Transverse colon (tissue), 4 donors: Measurements from ENCODE around the gene EIF2A. TPM values are rescaled to one million over a fixed set of nuclear protein-coding genes. Genes with fewer than 3 reads are reported as not detected.
A peak's percentile ranks its signal among the peaks of the same experiment; 100 is the strongest.

Experiments
- DNase-seq: peaks from one replicate; pipeline ENCODE4 v3.0.0-alpha.2; 2019
- H3K27ac ChIP-seq, 4 donors: fragments of 200-600 bp; sonication (generic); 2 replicates each; pipeline ENCODE4 v1.5.1; 2016 to 2018; ENCODE audit warnings: inconsistent platforms in 4 of 4
- H3K27me3 ChIP-seq: fragments of 200-600 bp; sonication (generic); 2 replicates; pipeline ENCODE4 v1.5.1; 2017; ENCODE audit warnings: inconsistent platforms
- H3K36me3 ChIP-seq, 4 donors: fragments of 200-600 bp; sonication (generic); 2 replicates each; pipeline ENCODE4 v1.5.1; 2017 to 2019; ENCODE audit warnings: inconsistent platforms in 4 of 4
- H3K4me1 ChIP-seq, 4 donors: fragments of 200-600 bp; sonication (generic); 2 replicates each; pipeline ENCODE4 v1.5.1; 2017 to 2020; ENCODE audit warnings: inconsistent platforms in 4 of 4
- H3K4me3 ChIP-seq, 4 donors: fragments of 200-600 bp; sonication (generic); 1 replicate in 1 of 4; 2 replicates in 3 of 4; pipeline versions ENCODE4 v1.5.1 to v1.6.1; 2017 to 2019; ENCODE audit warnings: inconsistent platforms in 4 of 4
- H3K9me3 ChIP-seq, 2 donors: fragments of 200-600 bp; sonication (generic); 2 replicates each; pipeline ENCODE4 v1.5.1; 2017 to 2019; ENCODE audit warnings: inconsistent platforms in 2 of 2
- CTCF ChIP-seq, 5 experiments: fragments of 200-600 bp in 3 of 5; fragments of 450-650 bp in 2 of 5; sonication (generic) in 3 of 5; IDR thresholded peaks; 1 replicate in 2 of 5; 2 replicates in 3 of 5; pipeline ENCODE4 v1.5.1; 2016 to 2017; ENCODE audit warnings: antibody characterized with exemption in 5 of 5, inconsistent platforms in 3 of 5, mild to moderate bottlenecking in 2 of 5, moderate library complexity in 1 of 5
- EP300 ChIP-seq: sonication (generic); formaldehyde crosslinking; IDR thresholded peaks from one replicate; pipeline ENCODE4 v1.6.1; 2017; ENCODE audit warnings: antibody characterized with exemption, low read depth
- POLR2A ChIP-seq: fragments of 450-650 bp; IDR thresholded peaks from one replicate; pipeline ENCODE4 v1.6.1; 2016; ENCODE audit warnings: antibody characterized with exemption, mild to moderate bottlenecking, moderate library complexity
- POLR2AphosphoS5 ChIP-seq, 3 donors: sonication (generic); formaldehyde crosslinking; IDR thresholded peaks; one replicate each; pipeline ENCODE4 v1.6.1; 2016; ENCODE audit warnings: antibody characterized with exemption in 3 of 3
- WGBS, 2 donors: methylation state at CpG; one replicate each; pipeline ENCODE4 v1.1.5; 2018; ENCODE audit warnings: low coverage in 1 of 2; 5-methylcytosine and 5-hydroxymethylcytosine counted together
- in situ Hi-C, 4 donors: fragments of 200-750 bp; cut with MboI; loops; one replicate each; pipeline versions ENCODE4 v1.15.0 to v1.15.1; 2017; ENCODE audit warnings: low sequenced_read_pairs in 3 of 4, low pct_ligation_motif_present in 1 of 4, low pct_unique_long_range_greater_than_20kb in 1 of 4
- intact Hi-C: fragments of 100-400 bp; cut with DNase I; formaldehyde crosslinking; loops from one replicate; pipeline ENCODE4 v1.15.1; 2023; ENCODE audit warnings: low total_unique reads
- total RNA-seq, 4 donors: library from RNA; depleted of rRNA; stranded (reverse); fragments of >200 nt; gene quantifications; one replicate each; pipeline ENCODE4 v1.1.0, GENCODE V29; 2016

Gene EIF2A
- total RNA-seq, 4 donors from 2014 or later: 20.9 to 132 (median 72.2) TPM

- Histone ChIP-seq H3K36me3 (peaks cover 0 to 12% (median 0%) of the 10 kb centered on the region in 4 donors), H3K9me3 (no peaks in the 10 kb centered on the region), H3K4me1 (peaks cover 0 to 7% (median 0%) of the 10 kb centered on the region in 4 donors), H3K27me3 (no peaks in the 10 kb centered on the region), H3K4me3 (no peak overlapping the region), H3K27ac (peak overlapping the region in 3 of 4 donors; percentile 1 to 32 (median 11))
- 35 to 52% methylated on average over 3 to 6 of the region's 6 CpGs for WGBS, 2 donors
- no peak for DNase-seq
- intact Hi-C loops: no loop called here
- in situ Hi-C loops: no loop called here
- TF ChIP-seq POLR2A (no peak), EP300 (no peak), CTCF (IDR thresholded peaks at IDR 0.05) (no peak), POLR2AphosphoS5 (IDR thresholded peaks at IDR 0.05) (no peak)
Measured at GRCh38 chr3:150635076-150635475, 88.5 kb downstream of the EIF2A start.

GRCh38 chr3:150635526-150635925 is 88.9 kb downstream of the EIF2A start:
- WGBS, 2 donors: 57 to 85% methylated on average over 1 of the region's 1 CpG

More at GRCh38 chr3:150635526-150635925, 88.9 kb downstream of the EIF2A start:
- in situ Hi-C loops: no loop called here
- no peak for TF ChIP-seq POLR2AphosphoS5 (IDR thresholded peaks at IDR 0.05)
- TF ChIP-seq EP300: no peak
- TF ChIP-seq CTCF (IDR thresholded peaks at IDR 0.05): no peak
- H3K27me3 ChIP-seq: no peaks in the 10 kb centered on the region
- H3K4me3 ChIP-seq: no peak overlapping the region
- no peak for DNase-seq
- peaks cover 0 to 7% (median 0%) of the 10 kb centered on the region in 4 donors for H3K4me1 ChIP-seq
- peak overlapping the region in 3 of 4 donors; percentile 1 to 32 (median 12) for H3K27ac ChIP-seq
- intact Hi-C loops: no loop called here
- peaks cover 0 to 11% (median 0%) of the 10 kb centered on the region in 4 donors for H3K36me3 ChIP-seq
- H3K9me3 ChIP-seq: no peaks in the 10 kb centered on the region

Other genes with a start within 250 kb of the EIF2A start
- gene TSC22D2, start 138.5 kb upstream of the EIF2A start, total RNA-seq: 10 to 100 TPM; 19.8 to 59.7 (median 29.5) TPM
- gene SERP1, start 291 bp upstream of the EIF2A start, total RNA-seq: 100 to 1,000 TPM in 3 of 4 donors, 10 to 100 TPM in 1; 96.9 to 341 (median 275) TPM
- 100 to 1,000 TPM in 2 of 4 donors, 10 to 100 TPM in 2; 36.3 to 149 (median 95.1) TPM for gene SELENOT, start 56.5 kb downstream of the EIF2A start, total RNA-seq
- gene ERICH6, start 157.1 kb downstream of the EIF2A start, total RNA-seq: not detected
- gene SIAH2, start 216.4 kb downstream of the EIF2A start, total RNA-seq: 100 to 1,000 TPM in 1 of 4 donors, 10 to 100 TPM in 3; 24.8 to 102 (median 38.8) TPM